Mesenchymal stem cell (in vitro differentiated cells and primary cell): ENCODE measurements around the gene TRAIP.

ENCODE experiments used
- DNase-seq: peaks from one replicate; pipeline ENCODE4 v3.0.0-alpha.2; 2013
- H2AFZ ChIP-seq: one replicate; pipeline ENCODE4 v1.6.1; 2013; ENCODE audit warnings: low read depth, mild to moderate bottlenecking, control low read depth, inconsistent platforms, low read length, moderate library complexity
- H2AK5ac ChIP-seq: 2 replicates; pipeline ENCODE4 v1.6.1; 2013; ENCODE audit warnings: low read length, moderate library complexity, mild to moderate bottlenecking, inconsistent platforms; ENCODE audit not compliant: severe bottlenecking
- H2BK120ac ChIP-seq: one replicate; pipeline ENCODE4 v1.6.1; 2013; ENCODE audit warnings: low read depth, mild to moderate bottlenecking, inconsistent platforms, low read length, moderate library complexity
- H2BK12ac ChIP-seq, 2 experiments: one replicate each; pipeline ENCODE4 v1.6.1; 2013; ENCODE audit warnings: inconsistent platforms in 2 of 2, low read length in 2 of 2, mild to moderate bottlenecking in 2 of 2, moderate library complexity in 2 of 2, control low read depth in 1 of 2
- H2BK15ac ChIP-seq: one replicate; pipeline ENCODE4 v1.6.1; 2013; ENCODE audit warnings: mild to moderate bottlenecking, low read depth, inconsistent platforms; ENCODE audit not compliant: poor library complexity, severe bottlenecking
- H2BK5ac ChIP-seq: 2 replicates; pipeline ENCODE4 v1.6.1; 2013; ENCODE audit warnings: low read depth, mild to moderate bottlenecking, low read length, control low read depth, inconsistent platforms; ENCODE audit not compliant: poor library complexity, severe bottlenecking
- H3K14ac ChIP-seq, 2 experiments: one replicate each; pipeline ENCODE4 v1.6.1; 2013; ENCODE audit warnings: inconsistent platforms in 2 of 2, low read length in 2 of 2, control low read depth in 1 of 2, mild to moderate bottlenecking in 1 of 2, moderate library complexity in 1 of 2
- H3K18ac ChIP-seq, 2 experiments: one replicate each; pipeline ENCODE4 v1.6.1; 2013; ENCODE audit warnings: inconsistent platforms in 2 of 2, low read length in 2 of 2, control low read depth in 1 of 2, low read depth in 1 of 2, mild to moderate bottlenecking in 1 of 2
- H3K23ac ChIP-seq, 2 experiments: one replicate each; pipeline ENCODE4 v1.6.1; 2013; ENCODE audit warnings: inconsistent platforms in 2 of 2, low read length in 2 of 2, mild to moderate bottlenecking in 2 of 2, moderate library complexity in 2 of 2, control low read depth in 1 of 2
- H3K27ac ChIP-seq: 2 replicates; pipeline ENCODE4 v1.5.1; 2013; ENCODE audit warnings: mild to moderate bottlenecking, moderate library complexity, low read length, control low read depth, inconsistent platforms; ENCODE audit not compliant: poor library complexity, severe bottlenecking
- H3K27me3 ChIP-seq, 2 experiments: 2 replicates each; pipeline versions ENCODE4 v1.6.1 to v1.7.0; 2013; ENCODE audit warnings: low read length in 2 of 2, mild to moderate bottlenecking in 2 of 2, moderate library complexity in 2 of 2, control low read depth in 1 of 2, inconsistent platforms in 1 of 2; ENCODE audit not compliant: control insufficient read depth in 1 of 2, insufficient read depth in 1 of 2
- H3K36me3 ChIP-seq, 2 experiments: 2 replicates each; pipeline versions ENCODE4 v1.6.1 to v1.7.0; 2013; ENCODE audit warnings: low read length in 2 of 2, control low read depth in 1 of 2, inconsistent platforms in 1 of 2, low read depth in 1 of 2, mild to moderate bottlenecking in 1 of 2; ENCODE audit not compliant: insufficient read depth in 2 of 2, control insufficient read depth in 1 of 2
- H3K4ac ChIP-seq, 2 experiments: one replicate each; pipeline ENCODE4 v1.6.1; 2013; ENCODE audit warnings: inconsistent platforms in 2 of 2, low read length in 2 of 2, mild to moderate bottlenecking in 2 of 2, moderate library complexity in 2 of 2, control low read depth in 1 of 2, low read depth in 1 of 2
- H3K4me1 ChIP-seq: 2 replicates; pipeline ENCODE4 v1.6.1; 2013; ENCODE audit warnings: low read depth, low read length, control low read depth; ENCODE audit not compliant: control insufficient read depth, insufficient read depth
- H3K4me2 ChIP-seq: 2 replicates; pipeline ENCODE4 v1.6.1; 2013; ENCODE audit warnings: low read length, mild to moderate bottlenecking, inconsistent platforms; ENCODE audit not compliant: poor library complexity, severe bottlenecking
- H3K4me3 ChIP-seq, 2 experiments: 2 replicates each; pipeline versions ENCODE4 v1.5.1 to v1.7.0; 2013; ENCODE audit warnings: low read length in 2 of 2, mild to moderate bottlenecking in 2 of 2, control low read depth in 1 of 2, low read depth in 1 of 2; ENCODE audit not compliant: insufficient read depth in 1 of 2
- H3K79me1 ChIP-seq: replicated peaks from 2 replicates; pipeline ENCODE4 v1.6.1; 2013; ENCODE audit warnings: mild to moderate bottlenecking, control low read depth, low read length, inconsistent platforms; ENCODE audit not compliant: poor library complexity, severe bottlenecking
- H3K9ac ChIP-seq: 2 replicates; pipeline ENCODE4 v1.7.0; 2013; ENCODE audit warnings: mild to moderate bottlenecking, low read length, moderate library complexity
- H3K9me3 ChIP-seq: 2 replicates; pipeline ENCODE4 v1.7.0; 2013; ENCODE audit warnings: mild to moderate bottlenecking, low read length; ENCODE audit not compliant: control insufficient read depth
- H4K8ac ChIP-seq: one replicate; pipeline ENCODE4 v1.6.1; 2013; ENCODE audit warnings: inconsistent platforms, mild to moderate bottlenecking, low read length, moderate library complexity
- H4K91ac ChIP-seq: one replicate; pipeline ENCODE4 v1.6.1; 2013; ENCODE audit warnings: mild to moderate bottlenecking, low read length, inconsistent platforms
- WGBS: methylation state at CpG from one replicate; pipeline ENCODE4 v1.1.7; 2013; ENCODE audit warnings: mixed read lengths; 5-methylcytosine and 5-hydroxymethylcytosine counted together

The TRAIP gene

GRCh38 chr3:49876567-49876966 is 20.2 kb upstream of the TRAIP start:
- Histone ChIP-seq H2AK5ac (no peak overlapping the region), H3K23ac (no peak overlapping the region), H3K4me1 (no peaks in the 10 kb centered on the region), H2BK12ac (no peak overlapping the region), H2AFZ (no peak overlapping the region), H4K8ac (no peak overlapping the region), H3K18ac (no peak overlapping the region), H3K4me2 (no peak overlapping the region), H2BK120ac (no peak overlapping the region), H3K27me3 (peaks cover 45 to 59% of the 10 kb centered on the region in 2 experiments), H3K79me1 (no peaks in the 10 kb centered on the region), H3K14ac (no peak overlapping the region), H3K9me3 (no peaks in the 10 kb centered on the region), H2BK15ac (no peak overlapping the region), H3K4me3 (no peak overlapping the region), H3K36me3 (no peaks in the 10 kb centered on the region), H2BK5ac (no peak overlapping the region), H3K4ac (no peak overlapping the region), H3K27ac (no peak overlapping the region), H4K91ac (no peak overlapping the region), H3K9ac (no peak overlapping the region)
- DNase-seq = no peak
- WGBS = 80% methylated on average over 5 of the region's 5 CpGs

- Histone ChIP-seq H3K4me2 (no peak overlapping the region), H2AFZ (no peak overlapping the region), H4K91ac (no peak overlapping the region)
Measured at GRCh38 chr3:49873623-49874022, 17.3 kb upstream of the TRAIP start.

GRCh38 chr3:49872801-49873281 is 16.5 kb upstream of the TRAIP start:
- Histone ChIP-seq H2BK120ac (no peak overlapping the region), H2BK15ac (no peak overlapping the region)
- 73% methylated on average over 4 of the region's 4 CpGs for WGBS

More at GRCh38 chr3:49873623-49874022, 17.3 kb upstream of the TRAIP start:
- H2BK15ac ChIP-seq = no peak overlapping the region
- no peak overlapping the region for H3K18ac ChIP-seq
- H3K4me3 ChIP-seq = no peak overlapping the region
- H2BK12ac ChIP-seq = no peak overlapping the region
- H3K4me1 ChIP-seq = peaks cover 12% of the 10 kb centered on the region
- no peak overlapping the region for H3K14ac ChIP-seq
- DNase-seq = no peak
- H3K4ac ChIP-seq = no peak overlapping the region
- no peak overlapping the region for H3K27ac ChIP-seq
- 91% methylated on average over 8 of the region's 8 CpGs for WGBS
- no peak overlapping the region for H2BK120ac ChIP-seq
- H3K27me3 ChIP-seq = peaks cover 65 to 73% of the 10 kb centered on the region in 2 experiments
- H2AK5ac ChIP-seq = no peak overlapping the region
- H3K36me3 ChIP-seq = no peaks in the 10 kb centered on the region
- H3K9me3 ChIP-seq = no peaks in the 10 kb centered on the region
- H2BK5ac ChIP-seq = no peak overlapping the region
- no peak overlapping the region for H4K8ac ChIP-seq
- no peak overlapping the region for H3K23ac ChIP-seq
- H3K9ac ChIP-seq = no peak overlapping the region
- H3K79me1 ChIP-seq = no peaks in the 10 kb centered on the region

GRCh38 chr3:49871531-49872153 is 15.3 kb upstream of the TRAIP start:
- Histone ChIP-seq H3K4me2 (no peak overlapping the region), H3K18ac (no peak overlapping the region), H4K91ac (no peak overlapping the region), H2BK5ac (no peak overlapping the region), H2BK120ac (no peak overlapping the region), H2AK5ac (no peak overlapping the region), H3K23ac (no peak overlapping the region), H3K27ac (no peak overlapping the region), H3K4me1 (peaks cover 12% of the 10 kb centered on the region), H3K79me1 (no peaks in the 10 kb centered on the region), H2AFZ (no peak overlapping the region), H2BK12ac (no peak overlapping the region), H3K9ac (no peak overlapping the region), H3K14ac (peak overlapping the region in 1 of 2 experiments; percentile 80), H3K9me3 (no peaks in the 10 kb centered on the region), H3K36me3 (no peaks in the 10 kb centered on the region), H3K4ac (no peak overlapping the region), H3K4me3 (no peak overlapping the region), H4K8ac (no peak overlapping the region), H2BK15ac (no peak overlapping the region), H3K27me3 (peaks cover 81 to 83% of the 10 kb centered on the region in 2 experiments)
- no peak for DNase-seq
- 83% methylated on average over 10 of the region's 10 CpGs for WGBS

More at GRCh38 chr3:49872801-49873281, 16.5 kb upstream of the TRAIP start:
- no peak overlapping the region for H3K4me2 ChIP-seq
- no peaks in the 10 kb centered on the region for H3K36me3 ChIP-seq
- H3K79me1 ChIP-seq = no peaks in the 10 kb centered on the region
- DNase-seq = no peak
- H4K8ac ChIP-seq = no peak overlapping the region
- no peak overlapping the region for H2BK5ac ChIP-seq
- no peak overlapping the region for H2AK5ac ChIP-seq
- H3K4ac ChIP-seq = no peak overlapping the region
- no peak overlapping the region for H3K23ac ChIP-seq
- H3K18ac ChIP-seq = no peak overlapping the region
- H2BK12ac ChIP-seq = no peak overlapping the region
- no peak overlapping the region for H2AFZ ChIP-seq
- H3K9ac ChIP-seq = no peak overlapping the region
- no peak overlapping the region for H3K4me3 ChIP-seq
- H3K27me3 ChIP-seq = peaks cover 72 to 81% of the 10 kb centered on the region in 2 experiments
- no peak overlapping the region for H4K91ac ChIP-seq
- no peaks in the 10 kb centered on the region for H3K9me3 ChIP-seq
- H3K4me1 ChIP-seq = peaks cover 12% of the 10 kb centered on the region
- no peak overlapping the region for H3K14ac ChIP-seq
- no peak overlapping the region for H3K27ac ChIP-seq
